A549 (cell line): ENCODE results near the gene SLC26A6. TPM values are rescaled to one million over a fixed set of nuclear protein-coding genes. Genes with fewer than 3 reads are reported as not detected.

Experiments used
- polyA plus RNA-seq, 4 experiments: library from polyadenylated mRNA; depleted of rRNA in 3 of 4; stranded (reverse); fragments of >200 nt; fragmentation: RNase III in 1 of 4; extraction: RNeasy Plus Mini Kit Qiagen cat#74134 plus additional on column Dnase treatment in 1 of 4; gene quantifications; 2 replicates in 3 of 4; 3 replicates in 1 of 4; pipeline ENCODE4 v1.2.3, GENCODE V29; 2011 to 2017
- small RNA-seq, 6 experiments: library from RNA; depleted of rRNA; stranded (forward); fragments of <200 nt; gene quantifications; one replicate each; pipeline ENCODE3, GENCODE V24; 2012

SLC26A6 gene
- polyA plus RNA-seq, 2 of the 4 experiments (the other 2 are of a cell fraction): 12.5 to 25.5 TPM

Small RNAs within 50 kb of the gene (small RNA-seq; reads per million reads assigned to genes)
- gene AC141002.1: 0 to 2.1 (median 0) reads per million in 6 experiments

Other genes with a start within 250 kb of the SLC26A6 start
- gene PLXNB1, start 205.4 kb downstream of the SLC26A6 start, polyA plus RNA-seq (2011; rRNA removed): 10.0 and 12.6 TPM in 2 replicates
- gene PLXNB1, start 205.4 kb downstream of the SLC26A6 start, polyA plus RNA-seq (2017; fragmentation: RNase III; extraction: RNeasy Plus Mini Kit Qiagen cat#74134 plus additional on column Dnase treatment): 16.7 to 20.9 TPM (median 20.5 TPM) in 3 replicates
- gene CCDC51, start 195.3 kb downstream of the SLC26A6 start, polyA plus RNA-seq (2011; rRNA removed): 19.8 and 22.9 TPM in 2 replicates
- 24.6 to 26.7 TPM (median 25.7 TPM) in 3 replicates for gene CCDC51, start 195.3 kb downstream of the SLC26A6 start, polyA plus RNA-seq (2017; fragmentation: RNase III; extraction: RNeasy Plus Mini Kit Qiagen cat#74134 plus additional on column Dnase treatment)
- 139 and 303 TPM in 2 replicates for gene TMA7, start 195.2 kb downstream of the SLC26A6 start, polyA plus RNA-seq (2011; rRNA removed)
- 417 to 485 TPM (median 420 TPM) in 3 replicates for gene TMA7, start 195.2 kb downstream of the SLC26A6 start, polyA plus RNA-seq (2017; fragmentation: RNase III; extraction: RNeasy Plus Mini Kit Qiagen cat#74134 plus additional on column Dnase treatment)
- gene ATRIP, start 188.7 kb downstream of the SLC26A6 start, polyA plus RNA-seq (2011; rRNA removed): 8.5 and 9.4 TPM in 2 replicates
- gene ATRIP, start 188.7 kb downstream of the SLC26A6 start, polyA plus RNA-seq (2017; fragmentation: RNase III; extraction: RNeasy Plus Mini Kit Qiagen cat#74134 plus additional on column Dnase treatment): 5.8 to 6.6 TPM (median 6.1 TPM) in 3 replicates
- gene SHISA5, start 131.3 kb downstream of the SLC26A6 start, polyA plus RNA-seq (2011; rRNA removed): 94.3 and 104 TPM in 2 replicates
- 86.8 to 90.1 TPM (median 87.5 TPM) in 3 replicates for gene SHISA5, start 131.3 kb downstream of the SLC26A6 start, polyA plus RNA-seq (2017; fragmentation: RNase III; extraction: RNeasy Plus Mini Kit Qiagen cat#74134 plus additional on column Dnase treatment)
- gene PFKFB4, start 78.7 kb downstream of the SLC26A6 start, polyA plus RNA-seq (2011; rRNA removed): 8.4 and 15.0 TPM in 2 replicates
- gene PFKFB4, start 78.7 kb downstream of the SLC26A6 start, polyA plus RNA-seq (2017; fragmentation: RNase III; extraction: RNeasy Plus Mini Kit Qiagen cat#74134 plus additional on column Dnase treatment): 19.6 to 21.1 TPM (median 20.9 TPM) in 3 replicates
- gene UCN2, start 71.7 kb downstream of the SLC26A6 start, polyA plus RNA-seq (2011; rRNA removed): 4.0 and 7.2 TPM in 2 replicates
- 14.1 to 15.9 TPM (median 15.6 TPM) in 3 replicates for gene UCN2, start 71.7 kb downstream of the SLC26A6 start, polyA plus RNA-seq (2017; fragmentation: RNase III; extraction: RNeasy Plus Mini Kit Qiagen cat#74134 plus additional on column Dnase treatment)
- gene COL7A1, start 40.1 kb downstream of the SLC26A6 start, polyA plus RNA-seq (2011; rRNA removed): 36.5 and 63.0 TPM in 2 replicates
- gene COL7A1, start 40.1 kb downstream of the SLC26A6 start, polyA plus RNA-seq (2017; fragmentation: RNase III; extraction: RNeasy Plus Mini Kit Qiagen cat#74134 plus additional on column Dnase treatment): 213 to 273 TPM (median 240 TPM) in 3 replicates
- gene UQCRC1, start 25.8 kb downstream of the SLC26A6 start, polyA plus RNA-seq (2011; rRNA removed): 279 and 338 TPM in 2 replicates
- gene UQCRC1, start 25.8 kb downstream of the SLC26A6 start, polyA plus RNA-seq (2017; fragmentation: RNase III; extraction: RNeasy Plus Mini Kit Qiagen cat#74134 plus additional on column Dnase treatment): 233 to 256 TPM (median 254 TPM) in 3 replicates
- gene TMEM89, start 13.7 kb downstream of the SLC26A6 start, polyA plus RNA-seq (2011; rRNA removed): not detected in 2 replicates
- 0.21 TPM in 1 of 3 replicates, not detected in the others for gene TMEM89, start 13.7 kb downstream of the SLC26A6 start, polyA plus RNA-seq (2017; fragmentation: RNase III; extraction: RNeasy Plus Mini Kit Qiagen cat#74134 plus additional on column Dnase treatment)
- gene CELSR3, start 27.4 kb upstream of the SLC26A6 start, polyA plus RNA-seq (2011; rRNA removed): 2.2 and 3.2 TPM in 2 replicates
- 4.6 to 5.2 TPM (median 4.8 TPM) in 3 replicates for gene CELSR3, start 27.4 kb upstream of the SLC26A6 start, polyA plus RNA-seq (2017; fragmentation: RNase III; extraction: RNeasy Plus Mini Kit Qiagen cat#74134 plus additional on column Dnase treatment)
- 10.2 and 13.6 TPM in 2 replicates for gene NCKIPSD, start 50.5 kb upstream of the SLC26A6 start, polyA plus RNA-seq (2011; rRNA removed)
- 10.8 to 13.2 TPM (median 10.9 TPM) in 3 replicates for gene NCKIPSD, start 50.5 kb upstream of the SLC26A6 start, polyA plus RNA-seq (2017; fragmentation: RNase III; extraction: RNeasy Plus Mini Kit Qiagen cat#74134 plus additional on column Dnase treatment)
- 78.4 and 81.3 TPM in 2 replicates for gene IP6K2, start 81.8 kb upstream of the SLC26A6 start, polyA plus RNA-seq (2011; rRNA removed)
- 55.6 to 67.1 TPM (median 61.9 TPM) in 3 replicates for gene IP6K2, start 81.8 kb upstream of the SLC26A6 start, polyA plus RNA-seq (2017; fragmentation: RNase III; extraction: RNeasy Plus Mini Kit Qiagen cat#74134 plus additional on column Dnase treatment)
- 15.3 and 16.2 TPM in 2 replicates for gene PRKAR2A, start 212.4 kb upstream of the SLC26A6 start, polyA plus RNA-seq (2011; rRNA removed)
- gene PRKAR2A, start 212.4 kb upstream of the SLC26A6 start, polyA plus RNA-seq (2017; fragmentation: RNase III; extraction: RNeasy Plus Mini Kit Qiagen cat#74134 plus additional on column Dnase treatment): 17.2 to 18.8 TPM (median 18.4 TPM) in 3 replicates